Activated B cell treated with CpG ODN at 0.5 μM for 24 hours (primary cell): ENCODE measurements around the gene TMEM250. TPM values are rescaled to one million over a fixed set of nuclear protein-coding genes. Genes with fewer than 3 reads are reported as not detected.

Experiments used
- ATAC-seq: fragments of 200-7000 bp; cut with Tn5 transposase; one replicate; pipeline ENCODE4 v1.10.0; 2021; ENCODE audit warnings: low read depth, mild to moderate bottlenecking, moderate library complexity
- CTCF ChIA-PET: fragments of 350-600 bp; sonication (Branson Sonifier 250); formaldehyde crosslinking; loops from one replicate; lab custom pipeline; 2021; ENCODE audit warnings: antibody characterized with exemption; lab: Charles Lee
- POLR2A ChIA-PET: fragments of 350-600 bp; sonication (Branson Sonifier 250); formaldehyde crosslinking; loops from one replicate; lab custom pipeline; 2021; ENCODE audit warnings: antibody characterized with exemption; lab: Charles Lee
- DNase-seq: peaks from one replicate; pipeline ENCODE4 v3.0.0; 2022
- H3K27ac Mint-ChIP-seq: one replicate; pipeline ENCODE4 v1.8.0; 2020; ENCODE audit warnings: mixed read lengths
- H3K27me3 Mint-ChIP-seq: one replicate; pipeline ENCODE4 v1.8.0; 2021; ENCODE audit warnings: mixed read lengths
- H3K36me3 Mint-ChIP-seq: one replicate; pipeline ENCODE4 v1.8.0; 2021; ENCODE audit warnings: low read depth, mixed read lengths
- H3K4me1 Mint-ChIP-seq: one replicate; pipeline ENCODE4 v1.8.0; 2021; ENCODE audit warnings: mixed read lengths
- H3K4me3 Mint-ChIP-seq: one replicate; pipeline ENCODE4 v1.8.0; 2020; ENCODE audit warnings: mild to moderate bottlenecking, mixed read lengths
- H3K9me3 Mint-ChIP-seq: one replicate; pipeline ENCODE4 v1.8.0; 2020; ENCODE audit warnings: mixed read lengths
- CTCF ChIP-seq: fragments of 200-600 bp; IDR thresholded peaks from one replicate; pipeline ENCODE4 v1.8.0; 2022; ENCODE audit warnings: antibody characterized with exemption, mild to moderate bottlenecking
- intact Hi-C: fragments of 100-400 bp; cut with micrococcal nuclease; formaldehyde crosslinking; loops from one replicate; pipeline ENCODE4 v1.15.1; 2024
- total RNA-seq: library from RNA; stranded (reverse); gene quantifications from 2 replicates; pipeline ENCODE4 v1.2.3, GENCODE V29; 2022

The TMEM250 gene
- total RNA-seq, 1 donor from 2014 or later, result 23.4 TPM

- Mint-ChIP-seq H3K9me3 (no peaks in the 10 kb centered on the region), H3K4me1 (peaks cover 9% of the 10 kb centered on the region), H3K4me3 (no peak overlapping the region), H3K27me3 (peaks cover 12% of the 10 kb centered on the region), H3K36me3 (no peaks in the 10 kb centered on the region), H3K27ac (no peak overlapping the region)
- ATAC-seq, result no peak
- intact Hi-C loops, result no loop called here
- ChIA-PET CTCF (no interaction called here), POLR2A (no interaction called here)
- DNase-seq, result no peak
- no peak for TF ChIP-seq CTCF
Observed at GRCh38 chr9:136137321-136138265, 18.9 kb upstream of the TMEM250 start.

- Mint-ChIP-seq H3K27ac (no peak overlapping the region), H3K4me3 (no peak overlapping the region), H3K4me1 (peaks cover 9% of the 10 kb centered on the region), H3K9me3 (no peaks in the 10 kb centered on the region), H3K36me3 (no peaks in the 10 kb centered on the region), H3K27me3 (peaks cover 18% of the 10 kb centered on the region)
- ChIA-PET POLR2A (no interaction called here), CTCF (no interaction called here)
- intact Hi-C loops, result no loop called here
- DNase-seq (no peak), ATAC-seq (no peak)
- no peak for TF ChIP-seq CTCF
Observed at GRCh38 chr9:136136127-136136925, 17.7 kb upstream of the TMEM250 start.

GRCh38 chr9:136135326-136136126 lies 16.9 kb upstream of the TMEM250 start:
- ATAC-seq (no peak), DNase-seq (no peak)
- H3K4me1 Mint-ChIP-seq, result peaks cover 9% of the 10 kb centered on the region
- no peak overlapping the region for H3K27ac Mint-ChIP-seq
- TF ChIP-seq CTCF, result no peak
- H3K36me3 Mint-ChIP-seq, result no peaks in the 10 kb centered on the region
- no peaks in the 10 kb centered on the region for H3K9me3 Mint-ChIP-seq
- peaks cover 23% of the 10 kb centered on the region for H3K27me3 Mint-ChIP-seq
- H3K4me3 Mint-ChIP-seq, result no peak overlapping the region
- ChIA-PET CTCF (interaction anchor here (1.2 kb wide), 1 partner anchor 148 kb away, joined by 3 read pairs; no protein-coding TSS in a partner anchor), POLR2A (interaction anchor here (0.6 kb wide), 1 partner anchor 28 kb away, joined by 3 read pairs; no protein-coding TSS in a partner anchor)
- intact Hi-C loops, result no loop called here

GRCh38 chr9:136133959-136134484 lies 15.3 kb upstream of the TMEM250 start:
- no peak for ATAC-seq
- Mint-ChIP-seq H3K4me1 (peaks cover 9% of the 10 kb centered on the region), H3K9me3 (no peaks in the 10 kb centered on the region), H3K36me3 (no peaks in the 10 kb centered on the region), H3K27me3 (peaks cover 29% of the 10 kb centered on the region), H3K4me3 (peak overlapping the region; percentile 33), H3K27ac (no peak overlapping the region)
- POLR2A ChIA-PET, result no interaction called here
- CTCF ChIA-PET, result interaction anchor here (1.2 kb wide), 1 partner anchor 149 kb away, joined by 3 read pairs; no protein-coding TSS in a partner anchor
- intact Hi-C loops, result loop anchor here (1.0 kb wide), 1 partner anchor 149 kb away; no protein-coding TSS in a partner anchor
- TF ChIP-seq CTCF, result no peak
- DNase-seq, result no peak
